PFSK-1 (cell line): ENCODE data around the gene HIF1AN.

Experiments used
- POLR2AphosphoS5 ChIP-seq: IDR thresholded peaks from 2 replicates; pipeline ENCODE4 v1.6.1; 2012; ENCODE audit warnings: low read depth, mild to moderate bottlenecking, control low read depth, low read length, moderate library complexity
- REST ChIP-seq, 2 experiments: IDR thresholded peaks; 2 replicates each; pipeline versions ENCODE4 v1.6.1 to v1.8.0; 2011 to 2012; ENCODE audit warnings: low read depth in 2 of 2, low read length in 2 of 2, control low read depth in 1 of 2, inconsistent platforms in 1 of 2, mild to moderate bottlenecking in 1 of 2, moderate library complexity in 1 of 2; ENCODE audit not compliant: insufficient read depth in 1 of 2
- TAF1 ChIP-seq: IDR thresholded peaks from 2 replicates; pipeline ENCODE4 v1.6.1; 2012; ENCODE audit warnings: low read length, control low read depth, borderline replicate concordance; ENCODE audit not compliant: insufficient read depth

DNA sequence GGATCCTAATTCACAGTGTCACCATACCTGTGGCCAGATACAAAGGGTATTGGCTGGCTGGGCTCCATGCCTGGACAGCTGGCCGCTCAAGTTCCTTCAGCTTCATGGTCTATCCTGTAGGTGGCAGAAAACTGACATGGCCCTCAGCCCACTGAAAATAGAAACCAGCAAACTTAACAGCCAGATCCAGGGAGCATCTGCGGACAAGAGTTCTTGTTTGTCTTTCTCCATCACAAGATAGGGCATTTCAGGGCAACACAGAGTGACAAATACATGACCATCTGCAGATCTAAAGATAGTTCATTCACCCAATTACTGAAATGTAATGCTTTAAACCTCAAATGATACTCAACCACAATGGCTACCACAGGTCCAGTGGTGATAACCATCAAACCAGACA, 18.9 kb upstream of the HIF1AN start:
- no peak for TF ChIP-seq POLR2AphosphoS5
- TF ChIP-seq REST (IDR thresholded peaks at IDR 0.05; ENCODE audit: insufficient read depth in 1 of 2, low read depth in 2 of 2, low read length in 2 of 2) = no peak
- TF ChIP-seq TAF1 = no peak
